ENCODE results near the gene TIGIT.

TIGIT gene

GRCh38 chr3:114331710-114332109, 37.9 kb downstream of the TIGIT start:
- Histone ChIP-seq H3K27ac (replicated peaks) (no peak overlapping the region), H3K4me3 (replicated peaks; ENCODE audit: insufficient read depth, low read length) (no peak overlapping the region), H3K27me3 (ENCODE audit: insufficient read depth, poor library complexity, severe bottlenecking) (no peaks in the 10 kb centered on the region)
- DNase-seq (ENCODE audit: low read depth in 1 of 2, low spot score in 1 of 2), result no peak
- TF ChIP-seq, protein P1, sequence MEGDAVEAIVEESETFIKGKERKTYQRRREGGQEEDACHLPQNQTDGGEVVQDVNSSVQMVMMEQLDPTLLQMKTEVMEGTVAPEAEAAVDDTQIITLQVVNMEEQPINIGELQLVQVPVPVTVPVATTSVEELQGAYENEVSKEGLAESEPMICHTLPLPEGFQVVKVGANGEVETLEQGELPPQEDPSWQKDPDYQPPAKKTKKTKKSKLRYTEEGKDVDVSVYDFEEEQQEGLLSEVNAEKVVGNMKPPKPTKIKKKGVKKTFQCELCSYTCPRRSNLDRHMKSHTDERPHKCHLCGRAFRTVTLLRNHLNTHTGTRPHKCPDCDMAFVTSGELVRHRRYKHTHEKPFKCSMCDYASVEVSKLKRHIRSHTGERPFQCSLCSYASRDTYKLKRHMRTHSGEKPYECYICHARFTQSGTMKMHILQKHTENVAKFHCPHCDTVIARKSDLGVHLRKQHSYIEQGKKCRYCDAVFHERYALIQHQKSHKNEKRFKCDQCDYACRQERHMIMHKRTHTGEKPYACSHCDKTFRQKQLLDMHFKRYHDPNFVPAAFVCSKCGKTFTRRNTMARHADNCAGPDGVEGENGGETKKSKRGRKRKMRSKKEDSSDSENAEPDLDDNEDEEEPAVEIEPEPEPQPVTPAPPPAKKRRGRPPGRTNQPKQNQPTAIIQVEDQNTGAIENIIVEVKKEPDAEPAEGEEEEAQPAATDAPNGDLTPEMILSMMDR (IDR thresholded peaks at IDR 0.05; ENCODE audit: insufficient read depth, low read length), result no peak
- TF ChIP-seq REST (IDR thresholded peaks at IDR 0.05; ENCODE audit: insufficient replicate concordance, low read depth), result no peak
- no peak for TF ChIP-seq POLR2AphosphoS5 (IDR thresholded peaks at IDR 0.05; ENCODE audit: low read depth)
- TF ChIP-seq GABPA (IDR thresholded peaks at IDR 0.05; ENCODE audit: low read depth), result no peak
- TF ChIP-seq SPI1 (IDR thresholded peaks at IDR 0.05; ENCODE audit: borderline replicate concordance, low read depth), result no peak

DNA sequence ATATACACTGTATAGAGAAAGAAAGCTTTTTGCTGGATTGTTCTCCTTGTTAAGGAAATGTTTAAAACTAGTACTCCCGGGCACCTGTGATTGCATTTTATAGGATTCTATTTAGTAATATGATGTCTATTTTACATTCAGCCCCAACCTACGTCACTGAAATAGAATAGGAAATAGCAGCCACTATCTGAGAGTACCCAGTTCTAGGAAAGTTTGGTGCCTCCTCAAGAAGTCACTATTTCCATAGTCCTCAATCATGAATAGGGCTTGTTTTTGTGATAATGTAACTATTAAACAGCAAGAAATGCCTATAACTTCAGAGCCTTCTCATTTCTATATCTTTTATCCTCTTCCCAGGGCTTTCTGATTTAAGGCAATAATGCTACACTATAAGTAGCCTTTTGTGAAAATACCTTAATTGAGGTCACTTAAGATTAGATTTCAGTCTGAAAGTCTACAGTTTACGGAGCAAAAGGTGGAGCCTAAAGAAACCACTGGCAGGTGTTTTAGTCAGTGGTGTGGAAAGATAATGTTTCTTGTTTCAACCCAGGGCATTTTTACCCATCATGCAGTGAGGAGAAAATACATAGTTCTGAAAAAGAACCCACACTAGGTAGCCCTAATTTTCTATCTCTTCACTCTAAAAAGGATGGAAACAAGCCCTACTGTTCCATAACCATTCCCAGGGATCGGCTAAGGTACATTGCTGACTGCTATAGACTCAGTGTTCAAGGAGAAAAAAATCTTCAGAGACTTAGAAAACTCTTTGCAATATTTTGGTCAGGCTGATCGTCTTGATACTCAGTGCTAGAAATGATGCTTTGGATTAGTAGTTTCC, 38.7 kb downstream of the TIGIT start:
- H3K4me3 ChIP-seq (replicated peaks; ENCODE audit: insufficient read depth, low read length), result no peak overlapping the region
- DNase-seq (ENCODE audit: low read depth in 1 of 2, low spot score in 1 of 2), result no peak

GRCh38 chr3:114333180-114333922, 39.5 kb downstream of the TIGIT start:
- Histone ChIP-seq H3K27ac (replicated peaks) (no peak overlapping the region), H3K27me3 (ENCODE audit: insufficient read depth, poor library complexity, severe bottlenecking) (no peaks in the 10 kb centered on the region), H3K4me3 (replicated peaks; ENCODE audit: insufficient read depth, low read length) (no peak overlapping the region)
- TF ChIP-seq GABPA (IDR thresholded peaks at IDR 0.05; ENCODE audit: low read depth) (no peak), SPI1 (IDR thresholded peaks at IDR 0.05; ENCODE audit: borderline replicate concordance, low read depth) (no peak), REST (IDR thresholded peaks at IDR 0.05; ENCODE audit: insufficient replicate concordance, low read depth) (no peak)
- no peak for DNase-seq (ENCODE audit: low read depth in 1 of 2, low spot score in 1 of 2)

More for the DNA sequence above, 38.7 kb downstream of the TIGIT start:
- Histone ChIP-seq H3K27ac (replicated peaks) (no peak overlapping the region), H3K27me3 (ENCODE audit: insufficient read depth, poor library complexity, severe bottlenecking) (no peaks in the 10 kb centered on the region)
- TF ChIP-seq, protein P1 (IDR thresholded peaks at IDR 0.05; ENCODE audit: insufficient read depth, low read length), result no peak

DNA sequence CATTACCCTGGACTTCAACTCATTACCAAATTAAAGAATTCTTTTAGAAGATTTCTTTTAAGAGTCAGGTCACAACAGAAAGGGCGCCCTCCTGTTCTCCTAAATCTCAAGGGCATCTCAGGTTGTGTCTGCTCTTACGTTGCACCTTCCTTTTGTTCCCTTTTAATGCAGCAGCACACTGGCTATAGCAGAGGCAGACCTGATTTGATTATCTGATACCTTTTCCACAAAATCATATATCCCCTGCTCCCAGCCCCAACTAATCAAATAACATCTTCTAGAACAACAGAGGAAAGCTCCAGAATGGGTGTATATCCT, 40.1 kb downstream of the TIGIT start:
- Histone ChIP-seq H3K27ac (replicated peaks) (no peak overlapping the region), H3K4me3 (replicated peaks; ENCODE audit: insufficient read depth, low read length) (no peak overlapping the region), H3K27me3 (ENCODE audit: insufficient read depth, poor library complexity, severe bottlenecking) (no peaks in the 10 kb centered on the region)
- no peak for DNase-seq (ENCODE audit: low read depth in 1 of 2, low spot score in 1 of 2)
- TF ChIP-seq, protein P1 (IDR thresholded peaks at IDR 0.05; ENCODE audit: insufficient read depth, low read length), result no peak
- TF ChIP-seq REST (IDR thresholded peaks at IDR 0.05; ENCODE audit: insufficient replicate concordance, low read depth), result no peak
- TF ChIP-seq GABPA (IDR thresholded peaks at IDR 0.05; ENCODE audit: low read depth), result no peak
- TF ChIP-seq POLR2AphosphoS5 (IDR thresholded peaks at IDR 0.05; ENCODE audit: low read depth), result no peak
- TF ChIP-seq SPI1 (IDR thresholded peaks at IDR 0.05; ENCODE audit: borderline replicate concordance, low read depth), result no peak

All from HL-60 (cell line).